ENCODE data around the gene TATDN2. TPM values are rescaled to one million over a fixed set of nuclear protein-coding genes. Genes with fewer than 3 reads are reported as not detected.

The TATDN2 gene
- total and polyA plus RNA-seq, 5 donors from 2014 or later, result 10.2 to 86.5 (median 13.2) TPM

- Histone ChIP-seq H3K36me3 (ENCODE audit: control insufficient read depth, insufficient read depth, low read length) (peaks cover 77% of the 10 kb centered on the region), H3K4me3 (ENCODE audit: low read depth, low read length) (no peak overlapping the region), H3K4me1 (ENCODE audit: control insufficient read depth, insufficient read depth, low read length, poor library complexity, severe bottlenecking) (peaks cover 16% of the 10 kb centered on the region), H3K27me3 (ENCODE audit: control insufficient read depth, insufficient read depth, low read length) (no peaks in the 10 kb centered on the region), H3K27ac (ENCODE audit: insufficient read depth, low read length, poor library complexity, severe bottlenecking) (no peak overlapping the region), H3K9me3 (ENCODE audit: control insufficient read depth in 2 of 2, low read length in 2 of 2) (no peaks in the 10 kb centered on the region)
- H3K36me3 Mint-ChIP-seq, result peaks cover 37% of the 10 kb centered on the region
- no peaks in the 10 kb centered on the region for H3K9me3 Mint-ChIP-seq
- no peaks in the 10 kb centered on the region for H3K27me3 Mint-ChIP-seq
- ATAC-seq (ENCODE audit: low read depth in 2 of 2), result no peak
- H3K27ac Mint-ChIP-seq, result no peak overlapping the region
- DNase-seq, result no peak
- H3K4me3 Mint-ChIP-seq, result no peak overlapping the region
- peaks cover 0 to 30% (median 14%) of the 10 kb centered on the region in 4 donors for H3K4me1 Mint-ChIP-seq
Measured at GRCh38 chr3:10315101-10315500, 66.8 kb downstream of the TATDN2 start.

GRCh38 chr3:10315771-10316344, 67.6 kb downstream of the TATDN2 start:
- H3K4me3 ChIP-seq (ENCODE audit: low read depth, low read length), result no peak overlapping the region
- H3K9me3 Mint-ChIP-seq, result no peaks in the 10 kb centered on the region
- H3K27me3 ChIP-seq (ENCODE audit: control insufficient read depth, insufficient read depth, low read length), result no peaks in the 10 kb centered on the region
- no peak overlapping the region for H3K27ac Mint-ChIP-seq
- DNase-seq, result no peak
- no peaks in the 10 kb centered on the region for H3K27me3 Mint-ChIP-seq
- no peak overlapping the region for H3K27ac ChIP-seq (ENCODE audit: insufficient read depth, low read length, poor library complexity, severe bottlenecking)
- peaks cover 71% of the 10 kb centered on the region for H3K36me3 ChIP-seq (ENCODE audit: control insufficient read depth, insufficient read depth, low read length)
- H3K4me3 Mint-ChIP-seq, result no peak overlapping the region
- H3K9me3 ChIP-seq (ENCODE audit: control insufficient read depth in 2 of 2, low read length in 2 of 2), result no peaks in the 10 kb centered on the region
- H3K4me1 Mint-ChIP-seq, result peaks cover 0 to 34% (median 16%) of the 10 kb centered on the region in 4 donors
- ATAC-seq (ENCODE audit: low read depth in 2 of 2), result no peak
- peaks cover 22% of the 10 kb centered on the region for H3K4me1 ChIP-seq (ENCODE audit: control insufficient read depth, insufficient read depth, low read length, poor library complexity, severe bottlenecking)
- H3K36me3 Mint-ChIP-seq, result peaks cover 34% of the 10 kb centered on the region

GRCh38 chr3:10317311-10317960, 69.2 kb downstream of the TATDN2 start:
- no peak overlapping the region for H3K27ac ChIP-seq (ENCODE audit: insufficient read depth, low read length, poor library complexity, severe bottlenecking)
- no peaks in the 10 kb centered on the region for H3K9me3 Mint-ChIP-seq
- no peak for ATAC-seq (ENCODE audit: low read depth in 2 of 2)
- peaks cover 22% of the 10 kb centered on the region for H3K4me1 ChIP-seq (ENCODE audit: control insufficient read depth, insufficient read depth, low read length, poor library complexity, severe bottlenecking)
- no peak for DNase-seq
- peaks cover 55% of the 10 kb centered on the region for H3K36me3 ChIP-seq (ENCODE audit: control insufficient read depth, insufficient read depth, low read length)
- peaks cover 4 to 39% (median 15%) of the 10 kb centered on the region in 4 donors for H3K4me1 Mint-ChIP-seq
- H3K27me3 Mint-ChIP-seq, result no peaks in the 10 kb centered on the region
- H3K9me3 ChIP-seq (ENCODE audit: control insufficient read depth in 2 of 2, low read length in 2 of 2), result no peaks in the 10 kb centered on the region
- H3K36me3 Mint-ChIP-seq, result peaks cover 27% of the 10 kb centered on the region
- no peak overlapping the region for H3K4me3 ChIP-seq (ENCODE audit: low read depth, low read length)
- peak overlapping the region in 2 of 4 donors; percentile 22 to 92 for H3K4me3 Mint-ChIP-seq
- H3K27me3 ChIP-seq (ENCODE audit: control insufficient read depth, insufficient read depth, low read length), result no peaks in the 10 kb centered on the region
- peak overlapping the region in 1 of 3 donors; percentile 44 for H3K27ac Mint-ChIP-seq

GRCh38 chr3:10317961-10318350, 69.7 kb downstream of the TATDN2 start:
- peaks cover 4 to 39% (median 15%) of the 10 kb centered on the region in 4 donors for H3K4me1 Mint-ChIP-seq

GRCh38 chr3:10319251-10319650, 71.0 kb downstream of the TATDN2 start:
- Histone ChIP-seq H3K4me3 (ENCODE audit: low read depth, low read length) (no peak overlapping the region), H3K36me3 (ENCODE audit: control insufficient read depth, insufficient read depth, low read length) (peaks cover 37% of the 10 kb centered on the region), H3K4me1 (ENCODE audit: control insufficient read depth, insufficient read depth, low read length, poor library complexity, severe bottlenecking) (peaks cover 22% of the 10 kb centered on the region), H3K27me3 (ENCODE audit: control insufficient read depth, insufficient read depth, low read length) (no peaks in the 10 kb centered on the region), H3K9me3 (ENCODE audit: control insufficient read depth in 2 of 2, low read length in 2 of 2) (no peaks in the 10 kb centered on the region), H3K27ac (ENCODE audit: insufficient read depth, low read length, poor library complexity, severe bottlenecking) (peak overlapping the region; percentile 24)
- no peaks in the 10 kb centered on the region for H3K27me3 Mint-ChIP-seq
- DNase-seq, result no peak
- no peak for ATAC-seq (ENCODE audit: low read depth in 2 of 2)
- peak overlapping the region; percentile 67 to 88 (median 82) for H3K27ac Mint-ChIP-seq
- H3K4me3 Mint-ChIP-seq, result peak overlapping the region; percentile 79 to 93 (median 88)
- peaks cover 12% of the 10 kb centered on the region for H3K36me3 Mint-ChIP-seq
- H3K4me1 Mint-ChIP-seq, result peaks cover 4 to 39% (median 15%) of the 10 kb centered on the region in 4 donors
- no peaks in the 10 kb centered on the region for H3K9me3 Mint-ChIP-seq

More at GRCh38 chr3:10317961-10318350, 69.7 kb downstream of the TATDN2 start:
- Mint-ChIP-seq H3K4me3 (peak overlapping the region in 2 of 4 donors; percentile 74 to 92), H3K27ac (peak overlapping the region in 1 of 3 donors; percentile 44), H3K9me3 (no peaks in the 10 kb centered on the region), H3K27me3 (no peaks in the 10 kb centered on the region), H3K36me3 (peaks cover 22% of the 10 kb centered on the region)
- Histone ChIP-seq H3K36me3 (ENCODE audit: control insufficient read depth, insufficient read depth, low read length) (peaks cover 50% of the 10 kb centered on the region), H3K27ac (ENCODE audit: insufficient read depth, low read length, poor library complexity, severe bottlenecking) (no peak overlapping the region), H3K4me1 (ENCODE audit: control insufficient read depth, insufficient read depth, low read length, poor library complexity, severe bottlenecking) (peaks cover 22% of the 10 kb centered on the region), H3K27me3 (ENCODE audit: control insufficient read depth, insufficient read depth, low read length) (no peaks in the 10 kb centered on the region), H3K9me3 (ENCODE audit: control insufficient read depth in 2 of 2, low read length in 2 of 2) (no peaks in the 10 kb centered on the region), H3K4me3 (ENCODE audit: low read depth, low read length) (no peak overlapping the region)
- DNase-seq, result no peak
- ATAC-seq (ENCODE audit: low read depth in 2 of 2), result no peak

GRCh38 chr3:10319804-10320203, 71.5 kb downstream of the TATDN2 start:
- DNase-seq (no peak), ATAC-seq (ENCODE audit: low read depth in 2 of 2) (no peak)
- peaks cover 0 to 2% (median 0%) of the 10 kb centered on the region in 7 donors for H3K9me3 Mint-ChIP-seq
- peak overlapping the region in 2 of 3 donors; percentile 94 to 97 for H3K27ac Mint-ChIP-seq
- peak overlapping the region; percentile 24 for H3K27ac ChIP-seq (ENCODE audit: insufficient read depth, low read length, poor library complexity, severe bottlenecking)
- H3K36me3 ChIP-seq (ENCODE audit: control insufficient read depth, insufficient read depth, low read length), result peaks cover 32% of the 10 kb centered on the region
- H3K4me1 ChIP-seq (ENCODE audit: control insufficient read depth, insufficient read depth, low read length, poor library complexity, severe bottlenecking), result peaks cover 22% of the 10 kb centered on the region
- H3K9me3 ChIP-seq (ENCODE audit: control insufficient read depth in 2 of 2, low read length in 2 of 2), result no peaks in the 10 kb centered on the region
- H3K36me3 Mint-ChIP-seq, result peaks cover 6% of the 10 kb centered on the region
- peak overlapping the region; percentile 90 to 95 (median 94) for H3K4me3 Mint-ChIP-seq
- peak overlapping the region; percentile 97 for H3K4me3 ChIP-seq (ENCODE audit: low read depth, low read length)
- no peaks in the 10 kb centered on the region for H3K27me3 Mint-ChIP-seq
- peaks cover 4 to 37% (median 15%) of the 10 kb centered on the region in 4 donors for H3K4me1 Mint-ChIP-seq
- H3K27me3 ChIP-seq (ENCODE audit: control insufficient read depth, insufficient read depth, low read length), result no peaks in the 10 kb centered on the region

GRCh38 chr3:10320320-10320677, 72.0 kb downstream of the TATDN2 start:
- Histone ChIP-seq H3K27me3 (ENCODE audit: control insufficient read depth, insufficient read depth, low read length) (no peaks in the 10 kb centered on the region), H3K4me1 (ENCODE audit: control insufficient read depth, insufficient read depth, low read length, poor library complexity, severe bottlenecking) (peaks cover 22% of the 10 kb centered on the region), H3K4me3 (ENCODE audit: low read depth, low read length) (peak overlapping the region; percentile 97), H3K9me3 (ENCODE audit: control insufficient read depth in 2 of 2, low read length in 2 of 2) (no peaks in the 10 kb centered on the region), H3K36me3 (ENCODE audit: control insufficient read depth, insufficient read depth, low read length) (peaks cover 28% of the 10 kb centered on the region), H3K27ac (ENCODE audit: insufficient read depth, low read length, poor library complexity, severe bottlenecking) (peak overlapping the region; percentile 76)
- Mint-ChIP-seq H3K36me3 (peaks cover 4% of the 10 kb centered on the region), H3K4me3 (peak overlapping the region; percentile 90 to 95 (median 94)), H3K27ac (peak overlapping the region; percentile 74 to 97 (median 94)), H3K4me1 (peaks cover 4 to 37% (median 15%) of the 10 kb centered on the region in 4 donors), H3K9me3 (peaks cover 0 to 2% (median 0%) of the 10 kb centered on the region in 7 donors), H3K27me3 (no peaks in the 10 kb centered on the region)
- DNase-seq (no peak), ATAC-seq (ENCODE audit: low read depth in 2 of 2) (no peak)
